WTC11 (cell line): ENCODE data around the gene PPP6R3. TPM values are rescaled to one million over a fixed set of nuclear protein-coding genes. Genes with fewer than 3 reads are reported as not detected.

Source experiments
- ATAC-seq: fragments of 200-7000 bp; cut with Tn5 transposase; 2 replicates; pipeline ENCODE4 v1.10.0; 2021; ENCODE audit warnings: mild to moderate bottlenecking, moderate library complexity
- CTCF ChIA-PET: fragments of 300-600 bp; sonication (Branson Sonifier 250); formaldehyde crosslinking; loops from one replicate; lab custom pipeline; 2021; ENCODE audit warnings: antibody characterized with exemption; lab: Charles Lee
- POLR2A ChIA-PET: fragments of 350-600 bp; sonication (Branson Sonifier 250); formaldehyde crosslinking; loops from one replicate; lab custom pipeline; 2021; ENCODE audit warnings: antibody characterized with exemption; lab: Charles Lee
- DNase-seq: peaks from one replicate; pipeline ENCODE4 v3.0.0; 2021; ENCODE audit warnings: low spot score
- H3K27ac Mint-ChIP-seq: 2 replicates; pipeline ENCODE4 v1.8.0; 2021; ENCODE audit warnings: mixed read lengths
- H3K27me3 Mint-ChIP-seq: 2 replicates; pipeline ENCODE4 v1.8.0; 2021; ENCODE audit warnings: low read depth, mild to moderate bottlenecking, moderate library complexity, mixed read lengths
- H3K36me3 Mint-ChIP-seq: 2 replicates; pipeline ENCODE4 v1.8.0; 2021; ENCODE audit warnings: mixed read lengths
- H3K4me1 Mint-ChIP-seq: 2 replicates; pipeline ENCODE4 v1.8.0; 2022; ENCODE audit warnings: mixed read lengths
- H3K4me3 Mint-ChIP-seq: 2 replicates; pipeline ENCODE4 v1.8.0; 2021; ENCODE audit warnings: mild to moderate bottlenecking, moderate library complexity, mixed read lengths
- H3K9me3 Mint-ChIP-seq: 2 replicates; pipeline ENCODE4 v1.8.0; 2021; ENCODE audit warnings: mixed read lengths
- ATF6 ChIP-seq: sonication (generic); formaldehyde crosslinking; IDR thresholded peaks from 2 replicates; pipeline ENCODE4 v1.8.1; 2023; ENCODE audit warnings: mild to moderate bottlenecking, missing genetic modification reagents
- CBFB ChIP-seq: sonication (generic); formaldehyde crosslinking; IDR thresholded peaks from 2 replicates; pipeline ENCODE4 v1.8.1; 2022; ENCODE audit warnings: mild to moderate bottlenecking, low read depth, missing genetic modification reagents
- CTCF ChIP-seq: fragments of 200-600 bp; IDR thresholded peaks from 2 replicates; pipeline ENCODE4 v1.8.0; 2022; ENCODE audit warnings: antibody characterized with exemption
- ETV6 ChIP-seq: sonication (generic); formaldehyde crosslinking; IDR thresholded peaks from 2 replicates; pipeline ENCODE4 v1.8.1; 2022; ENCODE audit warnings: mild to moderate bottlenecking, missing genetic modification reagents
- FOXJ3 ChIP-seq: sonication (generic); formaldehyde crosslinking; IDR thresholded peaks from 2 replicates; pipeline ENCODE4 v1.9.0; 2021; ENCODE audit warnings: missing genetic modification reagents, mild to moderate bottlenecking, borderline replicate concordance
- FOXP4 ChIP-seq: sonication (generic); formaldehyde crosslinking; IDR thresholded peaks from 2 replicates; pipeline ENCODE4 v1.8.0; 2022; ENCODE audit warnings: mild to moderate bottlenecking, missing genetic modification reagents
- GRHL2 ChIP-seq: fragments of 250-450 bp; sonication (Bioruptor Pico); IDR thresholded peaks from 2 replicates; pipeline ENCODE4 v1.8.0; 2022; ENCODE audit warnings: mild to moderate bottlenecking, moderate library complexity; ENCODE audit not compliant: insufficient replicate concordance, severe bottlenecking
- JAZF1 ChIP-seq: fragments of 250-450 bp; sonication (Bioruptor Pico); IDR thresholded peaks from 2 replicates; pipeline ENCODE4 v1.9.0; 2021; ENCODE audit warnings: moderate library complexity, mild to moderate bottlenecking, inconsistent platforms
- JUN ChIP-seq: sonication (generic); formaldehyde crosslinking; IDR thresholded peaks from 2 replicates; pipeline ENCODE4 v1.8.0; 2023; ENCODE audit warnings: mild to moderate bottlenecking, missing genetic modification reagents
- MXD4 ChIP-seq: fragments of 250-450 bp; sonication (Bioruptor Pico); IDR thresholded peaks from 2 replicates; pipeline ENCODE4 v1.8.0; 2021; ENCODE audit warnings: mild to moderate bottlenecking, moderate library complexity, borderline replicate concordance
- PRRX2 ChIP-seq: fragments of 250-450 bp; sonication (Bioruptor Pico); IDR thresholded peaks from 2 replicates; pipeline ENCODE4 v1.8.0; 2021; ENCODE audit warnings: mild to moderate bottlenecking
- RELA ChIP-seq: sonication (generic); formaldehyde crosslinking; IDR thresholded peaks from 2 replicates; pipeline ENCODE4 v1.8.1; 2022; ENCODE audit warnings: missing genetic modification reagents, mild to moderate bottlenecking, borderline replicate concordance
- RORB ChIP-seq: fragments of 250-450 bp; sonication (Bioruptor Pico); IDR thresholded peaks from 2 replicates; pipeline ENCODE4 v1.9.0; 2021; ENCODE audit warnings: mild to moderate bottlenecking
- SMAD4 ChIP-seq: sonication (generic); formaldehyde crosslinking; IDR thresholded peaks from 2 replicates; pipeline ENCODE4 v1.8.0; 2022; ENCODE audit warnings: mild to moderate bottlenecking, missing genetic modification reagents
- SOX15 ChIP-seq: fragments of 250-450 bp; sonication (Bioruptor Pico); IDR thresholded peaks from 2 replicates; pipeline ENCODE4 v1.9.0; 2021; ENCODE audit warnings: mild to moderate bottlenecking
- SP1 ChIP-seq: sonication (generic); formaldehyde crosslinking; conservative IDR thresholded peaks from 2 replicates; pipeline ENCODE4 v1.8.1; 2022; ENCODE audit warnings: missing genetic modification reagents
- TCF7 ChIP-seq: sonication (generic); formaldehyde crosslinking; IDR thresholded peaks from 2 replicates; pipeline ENCODE4 v1.8.0; 2022; ENCODE audit warnings: mild to moderate bottlenecking, low read depth, missing genetic modification reagents, moderate library complexity
- ZNF232 ChIP-seq: sonication (generic); formaldehyde crosslinking; IDR thresholded peaks from 2 replicates; pipeline ENCODE4 v1.8.0; 2022; ENCODE audit warnings: mild to moderate bottlenecking, missing genetic modification reagents
- total RNA-seq: library from RNA; stranded (reverse); gene quantifications from 3 replicates; pipeline ENCODE4 v1.2.3, GENCODE V29; 2021
- TF ChIP-seq, protein P1 (sequence below): fragments of 250-450 bp; sonication (Bioruptor Pico); IDR thresholded peaks from 2 replicates; pipeline ENCODE4 v1.9.0; 2021; ENCODE audit warnings: mild to moderate bottlenecking, borderline replicate concordance
- TF ChIP-seq, protein P2 (sequence below): sonication (generic); formaldehyde crosslinking; IDR thresholded peaks from 2 replicates; pipeline ENCODE4 v1.8.1; 2023; ENCODE audit warnings: mild to moderate bottlenecking, missing genetic modification reagents, moderate library complexity

Gene PPP6R3
- total RNA-seq, 1 experiment from 2014 or later: 138 TPM

DNA sequence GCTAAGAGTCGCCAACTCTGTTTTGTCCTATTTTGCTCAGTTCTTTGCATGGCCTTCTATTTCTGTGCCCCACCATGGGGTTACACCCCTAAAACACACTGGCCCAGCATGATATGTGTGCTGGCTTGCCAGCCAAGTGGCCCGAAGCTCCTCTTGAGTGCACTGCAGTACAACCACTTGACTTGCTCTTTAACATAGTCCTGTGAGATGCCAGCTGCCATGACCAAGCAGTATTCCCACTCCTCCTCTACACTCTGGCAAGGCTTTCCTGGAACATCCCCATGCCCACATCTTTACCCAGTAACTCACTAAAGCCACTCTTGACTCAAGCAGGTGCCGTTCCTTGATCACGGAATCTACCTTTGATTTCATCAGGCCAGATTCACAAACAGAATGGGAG, 120.9 kb downstream of the PPP6R3 start:
- no peaks in the 10 kb centered on the region for H3K9me3 Mint-ChIP-seq
- H3K27ac Mint-ChIP-seq: peak overlapping the region; percentile 48; the same call in 1 of the 2 replicates
- no peak overlapping the region for H3K4me3 Mint-ChIP-seq
- ATAC-seq: no peak
- no peaks in the 10 kb centered on the region for H3K4me1 Mint-ChIP-seq
- ChIA-PET CTCF (no interaction called here), POLR2A (no interaction called here)
- TF ChIP-seq FOXJ3 (CRISPR knock-in tag) (no peak), TCF7 (CRISPR knock-in tag) (no peak), JUN (no peak), FOXP4 (CRISPR knock-in tag) (no peak), GRHL2 (CRISPR knock-in tag) (no peak), RELA (CRISPR knock-in tag) (no peak), SOX15 (CRISPR knock-in tag) (no peak), CTCF (no peak), PRRX2 (CRISPR knock-in tag) (no peak)
- TF ChIP-seq, protein P1, sequence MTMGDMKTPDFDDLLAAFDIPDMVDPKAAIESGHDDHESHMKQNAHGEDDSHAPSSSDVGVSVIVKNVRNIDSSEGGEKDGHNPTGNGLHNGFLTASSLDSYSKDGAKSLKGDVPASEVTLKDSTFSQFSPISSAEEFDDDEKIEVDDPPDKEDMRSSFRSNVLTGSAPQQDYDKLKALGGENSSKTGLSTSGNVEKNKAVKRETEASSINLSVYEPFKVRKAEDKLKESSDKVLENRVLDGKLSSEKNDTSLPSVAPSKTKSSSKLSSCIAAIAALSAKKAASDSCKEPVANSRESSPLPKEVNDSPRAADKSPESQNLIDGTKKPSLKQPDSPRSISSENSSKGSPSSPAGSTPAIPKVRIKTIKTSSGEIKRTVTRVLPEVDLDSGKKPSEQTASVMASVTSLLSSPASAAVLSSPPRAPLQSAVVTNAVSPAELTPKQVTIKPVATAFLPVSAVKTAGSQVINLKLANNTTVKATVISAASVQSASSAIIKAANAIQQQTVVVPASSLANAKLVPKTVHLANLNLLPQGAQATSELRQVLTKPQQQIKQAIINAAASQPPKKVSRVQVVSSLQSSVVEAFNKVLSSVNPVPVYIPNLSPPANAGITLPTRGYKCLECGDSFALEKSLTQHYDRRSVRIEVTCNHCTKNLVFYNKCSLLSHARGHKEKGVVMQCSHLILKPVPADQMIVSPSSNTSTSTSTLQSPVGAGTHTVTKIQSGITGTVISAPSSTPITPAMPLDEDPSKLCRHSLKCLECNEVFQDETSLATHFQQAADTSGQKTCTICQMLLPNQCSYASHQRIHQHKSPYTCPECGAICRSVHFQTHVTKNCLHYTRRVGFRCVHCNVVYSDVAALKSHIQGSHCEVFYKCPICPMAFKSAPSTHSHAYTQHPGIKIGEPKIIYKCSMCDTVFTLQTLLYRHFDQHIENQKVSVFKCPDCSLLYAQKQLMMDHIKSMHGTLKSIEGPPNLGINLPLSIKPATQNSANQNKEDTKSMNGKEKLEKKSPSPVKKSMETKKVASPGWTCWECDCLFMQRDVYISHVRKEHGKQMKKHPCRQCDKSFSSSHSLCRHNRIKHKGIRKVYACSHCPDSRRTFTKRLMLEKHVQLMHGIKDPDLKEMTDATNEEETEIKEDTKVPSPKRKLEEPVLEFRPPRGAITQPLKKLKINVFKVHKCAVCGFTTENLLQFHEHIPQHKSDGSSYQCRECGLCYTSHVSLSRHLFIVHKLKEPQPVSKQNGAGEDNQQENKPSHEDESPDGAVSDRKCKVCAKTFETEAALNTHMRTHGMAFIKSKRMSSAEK: no peak
- H3K36me3 Mint-ChIP-seq: peaks cover 57% of the 10 kb centered on the region
- DNase-seq: no peak
- H3K27me3 Mint-ChIP-seq: no peaks in the 10 kb centered on the region

- Mint-ChIP-seq H3K4me3 (no peak overlapping the region), H3K27ac (no peak overlapping the region), H3K4me1 (no peaks in the 10 kb centered on the region), H3K27me3 (no peaks in the 10 kb centered on the region), H3K36me3 (peaks cover 56% of the 10 kb centered on the region), H3K9me3 (no peaks in the 10 kb centered on the region)
- no peak for DNase-seq
- CTCF ChIA-PET: no interaction called here
- TF ChIP-seq MXD4 (no peak), CBFB (no peak), JAZF1 (no peak), ZNF232 (CRISPR knock-in tag) (no peak), SMAD4 (CRISPR knock-in tag) (no peak)
- TF ChIP-seq, all 79 proteins: peak for 0
- ATAC-seq: no peak
- POLR2A ChIA-PET: no interaction called here
These were observed 121.3 kb downstream of the PPP6R3 start for GRCh38 chr11:68581901-68582300.

GRCh38 chr11:68582416-68583040, 122.0 kb downstream of the PPP6R3 start:
- no peak for TF ChIP-seq RORB
- no peak for TF ChIP-seq SP1 (CRISPR knock-in tag)
- TF ChIP-seq PRRX2 (CRISPR knock-in tag): no peak
- no peak for TF ChIP-seq SMAD4 (CRISPR knock-in tag)
- no peak for TF ChIP-seq MXD4
- no peak for TF ChIP-seq ETV6 (CRISPR knock-in tag)
- no peak for TF ChIP-seq ATF6 (CRISPR knock-in tag)
- TF ChIP-seq SOX15 (CRISPR knock-in tag): no peak
- no peak for TF ChIP-seq FOXJ3 (CRISPR knock-in tag)
- TF ChIP-seq, protein P2, sequence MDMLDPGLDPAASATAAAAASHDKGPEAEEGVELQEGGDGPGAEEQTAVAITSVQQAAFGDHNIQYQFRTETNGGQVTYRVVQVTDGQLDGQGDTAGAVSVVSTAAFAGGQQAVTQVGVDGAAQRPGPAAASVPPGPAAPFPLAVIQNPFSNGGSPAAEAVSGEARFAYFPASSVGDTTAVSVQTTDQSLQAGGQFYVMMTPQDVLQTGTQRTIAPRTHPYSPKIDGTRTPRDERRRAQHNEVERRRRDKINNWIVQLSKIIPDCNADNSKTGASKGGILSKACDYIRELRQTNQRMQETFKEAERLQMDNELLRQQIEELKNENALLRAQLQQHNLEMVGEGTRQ (CRISPR knock-in tag): no peak
- TF ChIP-seq, all 79 proteins: peak for 0
- ATAC-seq (no peak), DNase-seq (no peak)
- H3K36me3 Mint-ChIP-seq: peaks cover 55% of the 10 kb centered on the region
- H3K27ac Mint-ChIP-seq: peak overlapping the region; percentile 26; the same call in 1 of the 2 replicates
- H3K4me3 Mint-ChIP-seq: no peak overlapping the region
- H3K27me3 Mint-ChIP-seq: no peaks in the 10 kb centered on the region
- H3K4me1 Mint-ChIP-seq: no peaks in the 10 kb centered on the region
- CTCF ChIA-PET: no interaction called here
- no peaks in the 10 kb centered on the region for H3K9me3 Mint-ChIP-seq
- POLR2A ChIA-PET: no interaction called here
